GM23338 (cell line): Measurements from ENCODE around the gene SSBP2. TPM values are rescaled to one million over a fixed set of nuclear protein-coding genes. Genes with fewer than 3 reads are reported as not detected.

Source experiments
- ATAC-seq: fragments of 200-7000 bp; cut with Tn5 transposase; 3 replicates; pipeline ENCODE4 v1.9.1; 2020
- DNase-seq: peaks from one replicate; pipeline ENCODE4 v3.0.0-alpha.2; 2015; ENCODE audit warnings: low spot score
- H2AFZ ChIP-seq: fragments of 200-600 bp; sonication (generic); 2 replicates; pipeline ENCODE4 v1.8.0; 2016; ENCODE audit warnings: antibody characterized with exemption, mild to moderate bottlenecking, moderate library complexity
- H3F3A ChIP-seq: fragments of 200-600 bp; sonication (generic); replicated peaks from 2 replicates; pipeline ENCODE4 v1.8.0; 2017; ENCODE audit warnings: antibody characterized with exemption, mixed run types, low read depth
- H3K27ac ChIP-seq: fragments of 200-600 bp; sonication (generic); 2 replicates; pipeline ENCODE4 v1.6.1; 2016; ENCODE audit warnings: low read depth
- H3K27me3 ChIP-seq: fragments of 200-600 bp; sonication (generic); 2 replicates; pipeline ENCODE4 v1.8.0; 2016; ENCODE audit warnings: mild to moderate bottlenecking, mixed run types, moderate library complexity; ENCODE audit not compliant: insufficient read depth
- H3K36me3 ChIP-seq: fragments of 200-600 bp; sonication (generic); 2 replicates; pipeline ENCODE4 v1.8.0; 2016; ENCODE audit warnings: mild to moderate bottlenecking; ENCODE audit not compliant: insufficient read depth
- H3K4me1 ChIP-seq: fragments of 200-600 bp; sonication (generic); 2 replicates; pipeline ENCODE4 v1.8.0; 2016; ENCODE audit warnings: mild to moderate bottlenecking, moderate library complexity; ENCODE audit not compliant: insufficient read depth
- H3K4me2 ChIP-seq: fragments of 200-600 bp; sonication (generic); 2 replicates; pipeline ENCODE4 v1.7.1; 2017; ENCODE audit warnings: mixed run types
- H3K4me3 ChIP-seq: fragments of 200-600 bp; sonication (generic); 2 replicates; pipeline ENCODE4 v1.6.1; 2016; ENCODE audit warnings: mixed run types
- H3K79me2 ChIP-seq: fragments of 200-600 bp; sonication (generic); replicated peaks from 2 replicates; pipeline ENCODE4 v1.8.0; 2017; ENCODE audit warnings: mild to moderate bottlenecking; ENCODE audit not compliant: insufficient read depth
- H3K9me2 ChIP-seq: fragments of 200-600 bp; sonication (generic); 2 replicates; pipeline ENCODE4 v1.8.0; 2017; ENCODE audit not compliant: insufficient read depth
- H4K20me1 ChIP-seq: fragments of 200-600 bp; sonication (generic); replicated peaks from 2 replicates; pipeline ENCODE4 v1.8.0; 2017; ENCODE audit warnings: mild to moderate bottlenecking; ENCODE audit not compliant: insufficient read depth
- H3K27ac Mint-ChIP-seq: 2 replicates; pipeline ENCODE4 v1.8.0; 2020; ENCODE audit warnings: inconsistent platforms, mild to moderate bottlenecking, moderate library complexity, mixed read lengths
- H3K27me3 Mint-ChIP-seq: 3 replicates; pipeline ENCODE4 v1.8.0; 2022; ENCODE audit warnings: low read depth, mild to moderate bottlenecking, moderate library complexity, mixed read lengths, inconsistent platforms; ENCODE audit not compliant: insufficient read depth, poor library complexity
- H3K36me3 Mint-ChIP-seq: 3 replicates; pipeline ENCODE4 v1.8.0; 2021; ENCODE audit warnings: low read depth, mild to moderate bottlenecking, inconsistent platforms, moderate library complexity, mixed read lengths
- H3K4me1 Mint-ChIP-seq: 3 replicates; pipeline ENCODE4 v1.8.0; 2020; ENCODE audit warnings: mild to moderate bottlenecking, inconsistent platforms, mixed read lengths
- H3K4me3 Mint-ChIP-seq: 3 replicates; pipeline ENCODE4 v1.8.0; 2021; ENCODE audit warnings: moderate library complexity, mild to moderate bottlenecking, inconsistent platforms, mixed read lengths
- H3K9me3 Mint-ChIP-seq: 3 replicates; pipeline ENCODE4 v1.8.0; 2020; ENCODE audit warnings: moderate library complexity, mild to moderate bottlenecking, inconsistent platforms, mixed read lengths
- CREB1 ChIP-seq: fragments of 250-450 bp; sonication (Bioruptor Pico); IDR thresholded peaks from 2 replicates; pipeline ENCODE4 v1.5.0; 2020; ENCODE audit warnings: low read depth, mild to moderate bottlenecking, moderate library complexity
- EZH2 ChIP-seq: fragments of 200-600 bp; sonication (generic); IDR thresholded peaks from one replicate; pipeline ENCODE4 v1.8.0; 2017; ENCODE audit warnings: antibody characterized with exemption, mild to moderate bottlenecking, low read depth; ENCODE audit not compliant: unreplicated experiment
- EZH2phosphoT487 ChIP-seq: fragments of 200-600 bp; sonication (generic); IDR thresholded peaks from one replicate; pipeline ENCODE4 v1.8.1; 2018; ENCODE audit warnings: antibody characterized with exemption; ENCODE audit not compliant: unreplicated experiment
- JUNB ChIP-seq: IDR thresholded peaks from one replicate; pipeline ENCODE4 v1.6.1; 2016; ENCODE audit warnings: antibody characterized with exemption; ENCODE audit not compliant: unreplicated experiment
- NANOG ChIP-seq: IDR thresholded peaks from 2 replicates; pipeline ENCODE4 v1.6.1; 2016; ENCODE audit warnings: antibody characterized with exemption, borderline replicate concordance
- POLR2AphosphoS5 ChIP-seq: IDR thresholded peaks from 2 replicates; pipeline ENCODE4 v1.6.1; 2016; ENCODE audit warnings: antibody characterized with exemption, low read depth
- STAT1 ChIP-seq: IDR thresholded peaks from one replicate; pipeline ENCODE4 v1.6.1; 2016; ENCODE audit warnings: antibody characterized with exemption; ENCODE audit not compliant: unreplicated experiment
- ZNF114 ChIP-seq: fragments of 250-450 bp; sonication (Bioruptor Pico); IDR thresholded peaks from 2 replicates; pipeline ENCODE4 v1.5.0; 2020; ENCODE audit warnings: mild to moderate bottlenecking, moderate library complexity
- ZNF331 ChIP-seq: fragments of 250-450 bp; sonication (Bioruptor Pico); IDR thresholded peaks from 2 replicates; pipeline ENCODE4 v1.5.0; 2020; ENCODE audit warnings: low read depth, mild to moderate bottlenecking, moderate library complexity
- polyA plus RNA-seq: library from polyadenylated mRNA; unstranded; fragments of >200 nt; fragmentation: Nextera tagmentation; extraction: Ambion mirVana; gene quantifications from 2 replicates; pipeline ENCODE4 v1.2.1, GENCODE V29; 2016
- total RNA-seq: library from RNA; depleted of rRNA; stranded (reverse); fragments of >200 nt; shearing (Covaris generic); gene quantifications from 2 replicates; pipeline ENCODE4 v1.2.3, GENCODE V29; 2014
- TF ChIP-seq, protein P1 (sequence below): IDR thresholded peaks from one replicate; pipeline ENCODE4 v1.6.1; 2018; ENCODE audit warnings: antibody characterized with exemption; ENCODE audit not compliant: unreplicated experiment
- TF ChIP-seq, protein P2 (sequence below), 2 experiments: fragments of 200-600 bp in 1 of 2; sonication (generic) in 1 of 2; conservative IDR thresholded peaks; 2 replicates each; pipeline versions ENCODE4 v1.5.1 to v1.6.1; 2016 to 2017; ENCODE audit warnings: antibody characterized with exemption in 2 of 2, low read depth in 2 of 2, mild to moderate bottlenecking in 2 of 2, moderate library complexity in 1 of 2
- TF ChIP-seq, protein P3 (sequence below): IDR thresholded peaks from 2 replicates; pipeline ENCODE4 v1.6.1; 2016; ENCODE audit warnings: antibody characterized with exemption

Gene SSBP2
- total and polyA plus RNA-seq, 2 experiments from 2014 or later, result 21.5 to 24.7 TPM

DNA sequence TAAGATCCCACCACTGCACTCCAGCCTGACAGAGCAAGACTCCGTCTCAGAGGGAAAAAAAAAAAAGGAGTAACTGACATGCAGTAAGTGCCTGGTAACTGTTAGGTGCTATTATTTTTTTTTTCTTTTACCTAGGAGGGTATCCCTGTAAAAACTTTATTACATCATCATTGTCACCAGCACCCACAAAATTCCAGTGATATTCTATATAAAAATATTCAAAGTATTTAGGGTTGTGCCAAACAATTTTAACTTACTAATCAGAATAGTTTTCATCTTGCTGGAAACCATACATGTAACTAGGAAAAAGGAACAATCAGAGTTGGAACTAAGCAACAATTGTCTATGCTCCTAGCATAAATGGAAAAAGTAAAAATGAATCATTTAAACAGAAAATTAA is 112.4 kb downstream of the SSBP2 start (continued):
- TF ChIP-seq, protein P1, sequence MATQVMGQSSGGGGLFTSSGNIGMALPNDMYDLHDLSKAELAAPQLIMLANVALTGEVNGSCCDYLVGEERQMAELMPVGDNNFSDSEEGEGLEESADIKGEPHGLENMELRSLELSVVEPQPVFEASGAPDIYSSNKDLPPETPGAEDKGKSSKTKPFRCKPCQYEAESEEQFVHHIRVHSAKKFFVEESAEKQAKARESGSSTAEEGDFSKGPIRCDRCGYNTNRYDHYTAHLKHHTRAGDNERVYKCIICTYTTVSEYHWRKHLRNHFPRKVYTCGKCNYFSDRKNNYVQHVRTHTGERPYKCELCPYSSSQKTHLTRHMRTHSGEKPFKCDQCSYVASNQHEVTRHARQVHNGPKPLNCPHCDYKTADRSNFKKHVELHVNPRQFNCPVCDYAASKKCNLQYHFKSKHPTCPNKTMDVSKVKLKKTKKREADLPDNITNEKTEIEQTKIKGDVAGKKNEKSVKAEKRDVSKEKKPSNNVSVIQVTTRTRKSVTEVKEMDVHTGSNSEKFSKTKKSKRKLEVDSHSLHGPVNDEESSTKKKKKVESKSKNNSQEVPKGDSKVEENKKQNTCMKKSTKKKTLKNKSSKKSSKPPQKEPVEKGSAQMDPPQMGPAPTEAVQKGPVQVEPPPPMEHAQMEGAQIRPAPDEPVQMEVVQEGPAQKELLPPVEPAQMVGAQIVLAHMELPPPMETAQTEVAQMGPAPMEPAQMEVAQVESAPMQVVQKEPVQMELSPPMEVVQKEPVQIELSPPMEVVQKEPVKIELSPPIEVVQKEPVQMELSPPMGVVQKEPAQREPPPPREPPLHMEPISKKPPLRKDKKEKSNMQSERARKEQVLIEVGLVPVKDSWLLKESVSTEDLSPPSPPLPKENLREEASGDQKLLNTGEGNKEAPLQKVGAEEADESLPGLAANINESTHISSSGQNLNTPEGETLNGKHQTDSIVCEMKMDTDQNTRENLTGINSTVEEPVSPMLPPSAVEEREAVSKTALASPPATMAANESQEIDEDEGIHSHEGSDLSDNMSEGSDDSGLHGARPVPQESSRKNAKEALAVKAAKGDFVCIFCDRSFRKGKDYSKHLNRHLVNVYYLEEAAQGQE, result no peak
- TF ChIP-seq NANOG, result no peak
- TF ChIP-seq, protein P2, sequence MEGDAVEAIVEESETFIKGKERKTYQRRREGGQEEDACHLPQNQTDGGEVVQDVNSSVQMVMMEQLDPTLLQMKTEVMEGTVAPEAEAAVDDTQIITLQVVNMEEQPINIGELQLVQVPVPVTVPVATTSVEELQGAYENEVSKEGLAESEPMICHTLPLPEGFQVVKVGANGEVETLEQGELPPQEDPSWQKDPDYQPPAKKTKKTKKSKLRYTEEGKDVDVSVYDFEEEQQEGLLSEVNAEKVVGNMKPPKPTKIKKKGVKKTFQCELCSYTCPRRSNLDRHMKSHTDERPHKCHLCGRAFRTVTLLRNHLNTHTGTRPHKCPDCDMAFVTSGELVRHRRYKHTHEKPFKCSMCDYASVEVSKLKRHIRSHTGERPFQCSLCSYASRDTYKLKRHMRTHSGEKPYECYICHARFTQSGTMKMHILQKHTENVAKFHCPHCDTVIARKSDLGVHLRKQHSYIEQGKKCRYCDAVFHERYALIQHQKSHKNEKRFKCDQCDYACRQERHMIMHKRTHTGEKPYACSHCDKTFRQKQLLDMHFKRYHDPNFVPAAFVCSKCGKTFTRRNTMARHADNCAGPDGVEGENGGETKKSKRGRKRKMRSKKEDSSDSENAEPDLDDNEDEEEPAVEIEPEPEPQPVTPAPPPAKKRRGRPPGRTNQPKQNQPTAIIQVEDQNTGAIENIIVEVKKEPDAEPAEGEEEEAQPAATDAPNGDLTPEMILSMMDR (conservative IDR thresholded peaks at IDR 0.05; ENCODE audit: low read depth in 2 of 2), result no peak
- TF ChIP-seq EZH2phosphoT487, result no peak
- TF ChIP-seq CREB1 (CRISPR knock-in tag), result no peak

DNA sequence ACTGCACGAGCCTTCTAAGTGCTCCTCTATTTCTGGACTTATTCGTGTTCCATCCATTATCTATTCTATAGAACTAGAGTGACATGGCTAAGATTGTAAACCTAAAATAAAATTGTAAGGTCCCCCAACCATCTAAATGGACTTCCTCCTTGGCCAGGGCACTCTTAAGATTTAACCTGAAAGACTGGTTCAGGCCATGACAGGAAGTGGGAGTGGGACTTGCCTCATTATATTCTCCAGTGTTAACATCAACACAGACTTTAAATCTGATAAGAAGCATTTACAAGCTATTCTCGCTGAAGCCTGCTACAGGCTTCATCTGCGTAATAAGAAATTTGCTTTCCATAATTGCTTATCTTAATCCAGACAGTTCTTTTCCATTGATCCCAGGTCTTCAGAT is 117.0 kb downstream of the SSBP2 start:
- H3K36me3 Mint-ChIP-seq, result no peaks in the 10 kb centered on the region
- H3K79me2 ChIP-seq, result no peaks in the 10 kb centered on the region
- no peaks in the 10 kb centered on the region for H3K27me3 Mint-ChIP-seq
- H3K4me2 ChIP-seq, result no peak overlapping the region
- no peak overlapping the region for H3K27ac Mint-ChIP-seq
- H3K27me3 ChIP-seq, result no peaks in the 10 kb centered on the region
- no peaks in the 10 kb centered on the region for H3F3A ChIP-seq
- H2AFZ ChIP-seq, result no peak overlapping the region
- no peak overlapping the region for H3K4me3 Mint-ChIP-seq
- H3K27ac ChIP-seq, result no peak overlapping the region
- no peak overlapping the region for H3K4me3 ChIP-seq
- H3K4me1 ChIP-seq, result peaks cover 4% of the 10 kb centered on the region; the same call in 1 of the 2 replicates
- DNase-seq, result no peak
- no peak for ATAC-seq
- H3K36me3 ChIP-seq, result no peaks in the 10 kb centered on the region
- H3K9me3 Mint-ChIP-seq, result no peaks in the 10 kb centered on the region
- no peaks in the 10 kb centered on the region for H4K20me1 ChIP-seq
- H3K4me1 Mint-ChIP-seq, result no peaks in the 10 kb centered on the region
- no peaks in the 10 kb centered on the region for H3K9me2 ChIP-seq
- TF ChIP-seq, protein P3, sequence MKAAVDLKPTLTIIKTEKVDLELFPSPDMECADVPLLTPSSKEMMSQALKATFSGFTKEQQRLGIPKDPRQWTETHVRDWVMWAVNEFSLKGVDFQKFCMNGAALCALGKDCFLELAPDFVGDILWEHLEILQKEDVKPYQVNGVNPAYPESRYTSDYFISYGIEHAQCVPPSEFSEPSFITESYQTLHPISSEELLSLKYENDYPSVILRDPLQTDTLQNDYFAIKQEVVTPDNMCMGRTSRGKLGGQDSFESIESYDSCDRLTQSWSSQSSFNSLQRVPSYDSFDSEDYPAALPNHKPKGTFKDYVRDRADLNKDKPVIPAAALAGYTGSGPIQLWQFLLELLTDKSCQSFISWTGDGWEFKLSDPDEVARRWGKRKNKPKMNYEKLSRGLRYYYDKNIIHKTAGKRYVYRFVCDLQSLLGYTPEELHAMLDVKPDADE, result no peak
- TF ChIP-seq ZNF331 (CRISPR knock-in tag), result no peak
- TF ChIP-seq STAT1, result no peak
- TF ChIP-seq, protein P1, result no peak
- no peak for TF ChIP-seq NANOG
- no peak for TF ChIP-seq JUNB
- TF ChIP-seq ZNF114 (CRISPR knock-in tag), result no peak
- no peak for TF ChIP-seq CREB1 (CRISPR knock-in tag)
- no peak for TF ChIP-seq POLR2AphosphoS5
- TF ChIP-seq EZH2, result no peak
- TF ChIP-seq EZH2phosphoT487, result no peak
- TF ChIP-seq, protein P2 (conservative IDR thresholded peaks at IDR 0.05; ENCODE audit: low read depth in 2 of 2), result no peak
